HepG2 (cell line): ENCODE data around the gene TMEM143. TPM values are rescaled to one million over a fixed set of nuclear protein-coding genes. Genes with fewer than 3 reads are reported as not detected.
A peak's percentile ranks its signal among the peaks of the same experiment; 100 is the strongest.

Experiments
- EED ChIP-seq: sonication (generic); formaldehyde crosslinking; IDR thresholded peaks from 2 replicates; pipeline ENCODE4 v1.5.0; 2020; ENCODE audit warnings: mild to moderate bottlenecking, missing genetic modification reagents
- ELF4 ChIP-seq: sonication (generic); formaldehyde crosslinking; IDR thresholded peaks from 2 replicates; pipeline ENCODE4 v1.5.0; 2020; ENCODE audit warnings: missing genetic modification reagents, mild to moderate bottlenecking, moderate library complexity, borderline replicate concordance
- GATAD1 ChIP-seq: IDR thresholded peaks from 2 replicates; pipeline ENCODE4 v1.6.1; 2016; ENCODE audit warnings: missing genetic modification reagents, missing compliant biosample characterization
- HIC2 ChIP-seq: sonication (generic); formaldehyde crosslinking; IDR thresholded peaks from 2 replicates; pipeline ENCODE4 v1.9.0; 2022; ENCODE audit warnings: low read depth, missing genetic modification reagents
- HOXA3 ChIP-seq: sonication (generic); formaldehyde crosslinking; IDR thresholded peaks from 2 replicates; pipeline ENCODE4 v1.5.0; 2020; ENCODE audit warnings: missing genetic modification reagents
- LCORL ChIP-seq, 2 experiments: fragments of 450-650 bp in 1 of 2; sonication (generic) in 1 of 2; formaldehyde crosslinking in 1 of 2; IDR thresholded peaks; 2 replicates each; pipeline versions ENCODE4 v1.5.0 to v1.6.1; 2017 to 2020; ENCODE audit warnings: antibody characterized with exemption in 1 of 2, missing genetic modification reagents in 1 of 2
- SP5 ChIP-seq: IDR thresholded peaks from 2 replicates; pipeline ENCODE4 v1.6.1; 2016; ENCODE audit warnings: low read depth, borderline replicate concordance
- ZBTB46 ChIP-seq: sonication (generic); formaldehyde crosslinking; IDR thresholded peaks from 2 replicates; pipeline ENCODE4 v1.4.0; 2020; ENCODE audit warnings: mild to moderate bottlenecking, missing genetic modification reagents, borderline replicate concordance
- ZFP90 ChIP-seq: sonication (generic); formaldehyde crosslinking; IDR thresholded peaks from 2 replicates; pipeline ENCODE4 v1.8.0; 2022; ENCODE audit warnings: missing genetic modification reagents, mild to moderate bottlenecking, inconsistent platforms, borderline replicate concordance
- ZNF24 ChIP-seq: fragments of 450-650 bp; IDR thresholded peaks from 2 replicates; pipeline ENCODE4 v1.6.1; 2017; ENCODE audit warnings: antibody characterized with exemption, mild to moderate bottlenecking
- ZNF550 ChIP-seq: sonication (generic); formaldehyde crosslinking; IDR thresholded peaks from 2 replicates; pipeline ENCODE4 v1.4.0; 2020; ENCODE audit warnings: mild to moderate bottlenecking, missing genetic modification reagents, borderline replicate concordance
- polyA plus RNA-seq, 8 experiments: library from polyadenylated mRNA; depleted of rRNA in 3 of 8; stranded (reverse) in 7 of 8; unstranded in 1 of 8; fragments of >200 nt; fragmentation: Illumina TruSeq in 4 of 8; extraction: Trizol in 4 of 8; gene quantifications; 2 replicates each; pipeline versions ENCODE4 v1.2.1 to v1.2.3, GENCODE V29; 2011 to 2016; ENCODE audit warnings: low read depth in 4 of 8, missing spikeins in 1 of 8, mixed read lengths in 1 of 8; ENCODE audit not compliant: insufficient read depth in 1 of 8
- total RNA-seq, 5 experiments: library from RNA; depleted of rRNA; stranded (reverse); fragments of >200 nt; fragmentation: Illumina TruSeq; extraction: Trizol; gene quantifications; 2 replicates each; pipeline ENCODE4 v1.2.3, GENCODE V29; 2016; ENCODE audit warnings: low read depth in 1 of 5

The TMEM143 gene
- total and polyA plus RNA-seq, 2 of the 13 experiments (the other 11 are each of a cell fraction or from before 2014, with no cell fraction given): 7.7 to 11.3 TPM

DNA sequence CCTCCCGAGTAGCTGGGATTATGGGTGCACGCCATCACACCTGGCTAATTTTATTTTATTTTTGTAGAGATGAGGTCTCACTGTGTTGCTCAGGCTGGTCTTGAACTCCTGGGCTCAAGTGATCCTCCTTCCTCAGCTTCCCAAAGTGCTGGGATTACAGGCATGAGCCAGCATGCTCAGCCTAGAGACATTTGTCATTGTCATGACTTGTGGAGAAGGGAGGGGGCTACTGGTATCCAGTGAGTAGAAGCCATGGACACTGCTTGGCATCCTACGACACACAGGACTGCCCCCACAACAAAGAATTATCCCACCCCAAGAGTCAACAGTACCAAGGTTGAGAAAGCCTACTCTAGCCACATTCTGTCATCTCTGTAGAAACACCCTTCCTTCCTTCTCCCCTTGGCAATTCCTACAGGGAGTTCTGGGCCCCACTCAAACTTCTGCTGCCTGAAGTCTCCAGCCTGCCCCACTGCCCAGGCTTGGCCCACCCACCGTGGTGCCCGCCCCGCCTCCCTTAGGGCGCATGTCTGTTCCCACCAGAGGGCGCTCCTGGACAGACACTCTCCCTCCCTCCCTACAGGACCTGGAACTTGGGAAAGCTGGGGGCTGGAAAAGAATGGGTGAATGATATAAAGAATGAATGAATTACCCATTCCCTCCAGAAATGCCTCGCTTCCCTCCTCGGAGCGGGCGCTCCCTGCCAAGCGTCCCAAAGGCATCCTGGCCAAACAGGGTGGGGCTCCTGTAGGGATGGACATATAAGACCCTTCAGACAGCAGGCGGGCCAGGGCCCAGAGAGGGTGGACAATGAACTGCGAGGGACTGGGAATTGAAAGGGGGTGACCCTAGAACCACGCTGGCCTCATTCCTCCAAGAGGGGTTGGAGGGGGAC lies 43.8 kb downstream of the TMEM143 start (continued):
- TF ChIP-seq ZBTB46 (no peak), ZNF550 (0 out of 2 replicates have a peak, but pooled peaks have one; percentile 28), EED (CRISPR knock-in tag) (no peak), LCORL (IDR thresholded peaks at IDR 0.05) (no peak), LCORL (CRISPR knock-in tag; IDR thresholded peaks at IDR 0.05) (0 out of 2 replicates have a peak, but pooled peaks have one; percentile 30), GATAD1 (CRISPR knock-in tag) (no peak), ELF4 (no peak), ZFP90 (CRISPR knock-in tag) (0 out of 2 replicates have a peak, but pooled peaks have one; percentile 54), HIC2 (CRISPR knock-in tag) (peak; percentile 54; the same call in 1 of the 2 replicates), HOXA3 (peak; percentile 44; the same call in 1 of the 2 replicates), SP5 (CRISPR knock-in tag) (peak; percentile 57), ZNF24 (peak; percentile 60; the same call in 1 of the 2 replicates)
